Measurements from ENCODE around the gene CHCHD3.
"Not testable (repeated sequence)": the region's sequence is repeated elsewhere in the genome, so short reads cannot be mapped to it uniquely, and the experiment has no call there.

Gene CHCHD3

GRCh38 chr7:132991615-132992587 lies 90.0 kb downstream of the CHCHD3 start:
- DNase-seq, result no peak
- Mint-ChIP-seq H3K27me3 (no peaks in the 10 kb centered on the region), H3K27ac (no peak overlapping the region), H3K4me1 (ENCODE audit: low read depth) (peaks cover 20% of the 10 kb centered on the region), H3K4me3 (no peak overlapping the region), H3K36me3 (ENCODE audit: low read depth) (peaks cover 16% of the 10 kb centered on the region), H3K9me3 (peaks cover 5% of the 10 kb centered on the region)

- H3K36me3 Mint-ChIP-seq (ENCODE audit: low read depth), result peaks cover 26% of the 10 kb centered on the region
- DNase-seq, result no peak
- peaks cover under 1% of the 10 kb centered on the region for H3K4me1 Mint-ChIP-seq (ENCODE audit: low read depth)
- H3K4me3 Mint-ChIP-seq, result no peak overlapping the region
- peaks cover 5% of the 10 kb centered on the region for H3K9me3 Mint-ChIP-seq
- H3K27ac Mint-ChIP-seq, result no peak overlapping the region
- no peaks in the 10 kb centered on the region for H3K27me3 Mint-ChIP-seq
Measured at GRCh38 chr7:132988117-132988516, 93.8 kb downstream of the CHCHD3 start.

- H3K9me3 Mint-ChIP-seq, result no peaks in the 10 kb centered on the region
- H3K4me1 Mint-ChIP-seq (ENCODE audit: low read depth), result peaks cover 7% of the 10 kb centered on the region
- DNase-seq, result no peak
- no peak overlapping the region for H3K4me3 Mint-ChIP-seq
- H3K27me3 Mint-ChIP-seq, result no peaks in the 10 kb centered on the region
- peaks cover 15% of the 10 kb centered on the region for H3K36me3 Mint-ChIP-seq (ENCODE audit: low read depth)
- no peak overlapping the region for H3K27ac Mint-ChIP-seq
Measured at GRCh38 chr7:132980402-132980801, 101.5 kb downstream of the CHCHD3 start.

- no peak overlapping the region for H3K27ac Mint-ChIP-seq
- DNase-seq, result no peak
- peaks cover 7% of the 10 kb centered on the region for H3K4me1 Mint-ChIP-seq (ENCODE audit: low read depth)
Measured at GRCh38 chr7:132979524-132979923, 102.4 kb downstream of the CHCHD3 start.

GRCh38 chr7:132977234-132977633 lies 104.7 kb downstream of the CHCHD3 start:
- H3K4me3 Mint-ChIP-seq, result no peak overlapping the region
- H3K36me3 Mint-ChIP-seq (ENCODE audit: low read depth), result peaks cover 41% of the 10 kb centered on the region
- DNase-seq, result no peak
- H3K4me1 Mint-ChIP-seq (ENCODE audit: low read depth), result peaks cover 7% of the 10 kb centered on the region
- no peak overlapping the region for H3K27ac Mint-ChIP-seq
- no peaks in the 10 kb centered on the region for H3K27me3 Mint-ChIP-seq
- no peaks in the 10 kb centered on the region for H3K9me3 Mint-ChIP-seq

More at GRCh38 chr7:132979524-132979923, 102.4 kb downstream of the CHCHD3 start:
- Mint-ChIP-seq H3K9me3 (no peaks in the 10 kb centered on the region), H3K36me3 (ENCODE audit: low read depth) (peaks cover 24% of the 10 kb centered on the region), H3K27me3 (no peaks in the 10 kb centered on the region), H3K4me3 (no peak overlapping the region)

GRCh38 chr7:132972745-132973144 lies 109.1 kb downstream of the CHCHD3 start:
- DNase-seq, result no peak
- no peaks in the 10 kb centered on the region for H3K9me3 Mint-ChIP-seq
- peaks cover 3% of the 10 kb centered on the region for H3K4me1 Mint-ChIP-seq (ENCODE audit: low read depth)
- H3K27me3 Mint-ChIP-seq, result no peaks in the 10 kb centered on the region
- H3K27ac Mint-ChIP-seq, result no peak overlapping the region
- no peak overlapping the region for H3K4me3 Mint-ChIP-seq
- H3K36me3 Mint-ChIP-seq (ENCODE audit: low read depth), result peaks cover 60% of the 10 kb centered on the region

- no peak for DNase-seq
- Mint-ChIP-seq H3K4me3 (no peak overlapping the region), H3K4me1 (ENCODE audit: low read depth) (peaks cover 4% of the 10 kb centered on the region), H3K27ac (no peak overlapping the region), H3K27me3 (no peaks in the 10 kb centered on the region), H3K36me3 (ENCODE audit: low read depth) (peaks cover 57% of the 10 kb centered on the region), H3K9me3 (no peaks in the 10 kb centered on the region)
Measured at GRCh38 chr7:132970257-132970656, 111.6 kb downstream of the CHCHD3 start.

GRCh38 chr7:132969520-132969919 lies 112.4 kb downstream of the CHCHD3 start:
- H3K4me3 Mint-ChIP-seq, result no peak overlapping the region
- peaks cover 52% of the 10 kb centered on the region for H3K36me3 Mint-ChIP-seq (ENCODE audit: low read depth)
- peaks cover 4% of the 10 kb centered on the region for H3K4me1 Mint-ChIP-seq (ENCODE audit: low read depth)
- H3K27me3 Mint-ChIP-seq, result no peaks in the 10 kb centered on the region
- no peak overlapping the region for H3K27ac Mint-ChIP-seq
- H3K9me3 Mint-ChIP-seq, result no peaks in the 10 kb centered on the region
- no peak for DNase-seq

GRCh38 chr7:132967470-132967848 lies 114.4 kb downstream of the CHCHD3 start:
- peaks cover 37% of the 10 kb centered on the region for H3K36me3 Mint-ChIP-seq (ENCODE audit: low read depth)
- H3K9me3 Mint-ChIP-seq; H3K27ac Mint-ChIP-seq; H3K4me3 Mint-ChIP-seq; H3K4me1 Mint-ChIP-seq (ENCODE audit: low read depth); DNase-seq; H3K27me3 Mint-ChIP-seq: not testable (repeated sequence)

- no peak for DNase-seq
- H3K27ac Mint-ChIP-seq, result no peak overlapping the region
- H3K9me3 Mint-ChIP-seq, result no peaks in the 10 kb centered on the region
- H3K27me3 Mint-ChIP-seq, result no peaks in the 10 kb centered on the region
- H3K36me3 Mint-ChIP-seq (ENCODE audit: low read depth), result peaks cover 34% of the 10 kb centered on the region
- H3K4me1 Mint-ChIP-seq (ENCODE audit: low read depth), result peaks cover 4% of the 10 kb centered on the region
- no peak overlapping the region for H3K4me3 Mint-ChIP-seq
Measured at GRCh38 chr7:132966754-132967469, 115.0 kb downstream of the CHCHD3 start.

GRCh38 chr7:132965951-132966350 lies 115.9 kb downstream of the CHCHD3 start:
- H3K36me3 Mint-ChIP-seq (ENCODE audit: low read depth), result peaks cover 29% of the 10 kb centered on the region
- H3K4me1 Mint-ChIP-seq (ENCODE audit: low read depth), result peaks cover 4% of the 10 kb centered on the region
- no peak for DNase-seq
- H3K27ac Mint-ChIP-seq, result no peak overlapping the region
- no peaks in the 10 kb centered on the region for H3K9me3 Mint-ChIP-seq
- no peaks in the 10 kb centered on the region for H3K27me3 Mint-ChIP-seq
- no peak overlapping the region for H3K4me3 Mint-ChIP-seq

GRCh38 chr7:132964876-132965275 lies 117.0 kb downstream of the CHCHD3 start:
- Mint-ChIP-seq H3K36me3 (ENCODE audit: low read depth) (peaks cover 35% of the 10 kb centered on the region), H3K4me1 (ENCODE audit: low read depth) (peaks cover 4% of the 10 kb centered on the region), H3K9me3 (no peaks in the 10 kb centered on the region), H3K27ac (no peak overlapping the region), H3K27me3 (no peaks in the 10 kb centered on the region), H3K4me3 (no peak overlapping the region)
- DNase-seq, result no peak

- no peaks in the 10 kb centered on the region for H3K4me1 Mint-ChIP-seq (ENCODE audit: low read depth)
- H3K27me3 Mint-ChIP-seq, result no peaks in the 10 kb centered on the region
- no peak overlapping the region for H3K27ac Mint-ChIP-seq
- DNase-seq, result no peak
- no peak overlapping the region for H3K4me3 Mint-ChIP-seq
- H3K9me3 Mint-ChIP-seq, result no peaks in the 10 kb centered on the region
- H3K36me3 Mint-ChIP-seq (ENCODE audit: low read depth), result peaks cover 41% of the 10 kb centered on the region
Measured at GRCh38 chr7:132959891-132960290, 122.0 kb downstream of the CHCHD3 start.

- H3K9me3 Mint-ChIP-seq, result no peaks in the 10 kb centered on the region
- peaks cover 48% of the 10 kb centered on the region for H3K36me3 Mint-ChIP-seq (ENCODE audit: low read depth)
Measured at GRCh38 chr7:132956556-132956955, 125.3 kb downstream of the CHCHD3 start.

GRCh38 chr7:132953468-132953867 lies 128.4 kb downstream of the CHCHD3 start:
- Mint-ChIP-seq H3K4me1 (ENCODE audit: low read depth) (no peaks in the 10 kb centered on the region), H3K4me3 (no peak overlapping the region), H3K27me3 (no peaks in the 10 kb centered on the region), H3K9me3 (no peaks in the 10 kb centered on the region), H3K36me3 (ENCODE audit: low read depth) (peaks cover 50% of the 10 kb centered on the region), H3K27ac (no peak overlapping the region)
- no peak for DNase-seq

More at GRCh38 chr7:132956556-132956955, 125.3 kb downstream of the CHCHD3 start:
- no peak for DNase-seq
- no peak overlapping the region for H3K27ac Mint-ChIP-seq
- no peak overlapping the region for H3K4me3 Mint-ChIP-seq
- no peaks in the 10 kb centered on the region for H3K27me3 Mint-ChIP-seq
- no peaks in the 10 kb centered on the region for H3K4me1 Mint-ChIP-seq (ENCODE audit: low read depth)

Data from activated T-cell treated with anti-CD3 and anti-CD28 coated beads, Interleukin-2, amount 50 U/mL, for 24 hours (primary cell).